Activated CD4-positive, alpha-beta memory T cell treated with anti-CD3 and anti-CD28 coated beads, Interleukin-2, amount 10 ng/mL, durations not matched to agents 7 days and 5 days (primary cell): ENCODE results near the gene CDC7. TPM values are rescaled to one million over a fixed set of nuclear protein-coding genes. Genes with fewer than 3 reads are reported as not detected.
"Not testable (repeated sequence)": the region's sequence is repeated elsewhere in the genome, so short reads cannot be mapped to it uniquely, and the experiment has no call there.

Experiments
- CTCF ChIA-PET: fragments of 350-600 bp; sonication (Branson Sonifier 250); formaldehyde crosslinking; loops from one replicate; lab custom pipeline; 2021; ENCODE audit warnings: antibody characterized with exemption, inconsistent platforms; lab: Charles Lee
- POLR2A ChIA-PET: fragments of 350-600 bp; sonication (Branson Sonifier 250); formaldehyde crosslinking; loops from one replicate; lab custom pipeline; 2021; ENCODE audit warnings: antibody characterized with exemption; lab: Charles Lee
- DNase-seq: peaks from one replicate; pipeline ENCODE4 v3.0.0-alpha.2; 2020
- H3K27ac Mint-ChIP-seq: one replicate; pipeline ENCODE4 v1.8.0; 2021; ENCODE audit warnings: mild to moderate bottlenecking, mixed read lengths
- H3K27me3 Mint-ChIP-seq: one replicate; pipeline ENCODE4 v1.8.0; 2021; ENCODE audit warnings: mixed read lengths
- H3K36me3 Mint-ChIP-seq: one replicate; pipeline ENCODE4 v1.8.0; 2021; ENCODE audit warnings: low read depth, mixed read lengths
- H3K4me1 Mint-ChIP-seq: one replicate; pipeline ENCODE4 v1.8.0; 2021; ENCODE audit warnings: mixed read lengths
- H3K4me3 Mint-ChIP-seq: one replicate; pipeline ENCODE4 v1.8.0; 2021; ENCODE audit warnings: mild to moderate bottlenecking, mixed read lengths
- H3K9me3 Mint-ChIP-seq: one replicate; pipeline ENCODE4 v1.8.0; 2021; ENCODE audit warnings: mixed read lengths
- total RNA-seq, 2 experiments: library from RNA; stranded (reverse); gene quantifications; one replicate each; pipeline ENCODE4 v1.2.3, GENCODE V29; 2021

The CDC7 gene
- total RNA-seq: 10 to 100 TPM; 26.7 to 28.1 TPM

- peaks cover 37% of the 10 kb centered on the region for H3K4me1 Mint-ChIP-seq
- H3K27ac Mint-ChIP-seq: no peak within 1 kb of the TSS
Measured at GRCh38 chr1:91500756-91501522, at the start of gene CDC7. CDC7 (plus strand) TSS chr1:91500851; CDS start chr1:91501717, 866 bp downstream.

GRCh38 chr1:91454136-91454535, 46.5 kb upstream of the CDC7 start:
- Mint-ChIP-seq H3K4me3 (no peak overlapping the region), H3K27me3 (peaks cover 9% of the 10 kb centered on the region), H3K36me3 (no peaks in the 10 kb centered on the region), H3K4me1 (no peaks in the 10 kb centered on the region), H3K27ac (no peak overlapping the region), H3K9me3 (no peaks in the 10 kb centered on the region)
- DNase-seq: no peak
- POLR2A ChIA-PET: no interaction called here
- CTCF ChIA-PET: no interaction called here

More at GRCh38 chr1:91500756-91501522, at the start of gene CDC7:
- Mint-ChIP-seq H3K36me3 (peaks cover 25% of the 10 kb centered on the region), H3K9me3 (no peaks in the 10 kb centered on the region), H3K4me3 (no peak within 1 kb of the TSS), H3K27me3 (no peaks in the 10 kb centered on the region)
- CTCF ChIA-PET: interaction anchor here (1.5 to 4.9 kb wide), 4 partner anchors 13 to 431 kb away, joined by 4 to 41 read pairs (median 11); partner anchors contain the start of gene TGFBR3
- peak; percentile 85 for DNase-seq
- POLR2A ChIA-PET: interaction anchor here (0.7 to 3.6 kb wide), 17 partner anchors 10 to 1086 kb away, joined by 3 to 26 read pairs (median 4); partner anchors contain the start of genes BRDT and TGFBR3

- no peaks in the 10 kb centered on the region for H3K4me1 Mint-ChIP-seq
- no peak overlapping the region for H3K4me3 Mint-ChIP-seq
- H3K36me3 Mint-ChIP-seq: no peaks in the 10 kb centered on the region
- ChIA-PET POLR2A (no interaction called here), CTCF (no interaction called here)
- peaks cover 9% of the 10 kb centered on the region for H3K27me3 Mint-ChIP-seq
- DNase-seq: no peak
- no peak overlapping the region for H3K27ac Mint-ChIP-seq
- no peaks in the 10 kb centered on the region for H3K9me3 Mint-ChIP-seq
Measured at GRCh38 chr1:91455334-91455733, 45.3 kb upstream of the CDC7 start.

- Mint-ChIP-seq H3K27ac (no peak overlapping the region), H3K27me3 (peaks cover 9% of the 10 kb centered on the region), H3K9me3 (no peaks in the 10 kb centered on the region), H3K4me1 (no peaks in the 10 kb centered on the region), H3K4me3 (no peak overlapping the region), H3K36me3 (no peaks in the 10 kb centered on the region)
- CTCF ChIA-PET: no interaction called here
- POLR2A ChIA-PET: no interaction called here
- DNase-seq: no peak
Measured at GRCh38 chr1:91455896-91456295, 44.8 kb upstream of the CDC7 start.

GRCh38 chr1:91465350-91465749, 35.3 kb upstream of the CDC7 start:
- H3K4me1 Mint-ChIP-seq, H3K4me3 Mint-ChIP-seq, POLR2A ChIA-PET, DNase-seq, H3K36me3 Mint-ChIP-seq, CTCF ChIA-PET, H3K27ac Mint-ChIP-seq, H3K27me3 Mint-ChIP-seq: not testable (repeated sequence)
- H3K9me3 Mint-ChIP-seq: peaks cover 15% of the 10 kb centered on the region

- CTCF ChIA-PET: no interaction called here
- H3K4me3 Mint-ChIP-seq: no peak overlapping the region
- no peaks in the 10 kb centered on the region for H3K4me1 Mint-ChIP-seq
- H3K9me3 Mint-ChIP-seq: no peaks in the 10 kb centered on the region
- POLR2A ChIA-PET: no interaction called here
- no peaks in the 10 kb centered on the region for H3K36me3 Mint-ChIP-seq
- no peak for DNase-seq
- H3K27me3 Mint-ChIP-seq: no peaks in the 10 kb centered on the region
- H3K27ac Mint-ChIP-seq: no peak overlapping the region
Measured at GRCh38 chr1:91476533-91477217, 24.0 kb upstream of the CDC7 start.

GRCh38 chr1:91487469-91487868, 13.2 kb upstream of the CDC7 start:
- no peaks in the 10 kb centered on the region for H3K36me3 Mint-ChIP-seq
- H3K4me1 Mint-ChIP-seq: peaks cover 4% of the 10 kb centered on the region
- DNase-seq: no peak
- ChIA-PET POLR2A (no interaction called here), CTCF (no interaction called here)
- no peak overlapping the region for H3K27ac Mint-ChIP-seq
- no peaks in the 10 kb centered on the region for H3K9me3 Mint-ChIP-seq
- no peak overlapping the region for H3K4me3 Mint-ChIP-seq
- H3K27me3 Mint-ChIP-seq: peaks cover 5% of the 10 kb centered on the region

- Mint-ChIP-seq H3K9me3 (no peaks in the 10 kb centered on the region), H3K27me3 (no peaks in the 10 kb centered on the region), H3K27ac (no peak overlapping the region), H3K4me1 (peaks cover 4% of the 10 kb centered on the region), H3K4me3 (no peak overlapping the region), H3K36me3 (no peaks in the 10 kb centered on the region)
- DNase-seq: no peak
- ChIA-PET CTCF (no interaction called here), POLR2A (no interaction called here)
Measured at GRCh38 chr1:91490501-91490900, 10.2 kb upstream of the CDC7 start.

- Mint-ChIP-seq H3K36me3 (peaks cover 15% of the 10 kb centered on the region), H3K9me3 (no peaks in the 10 kb centered on the region), H3K4me3 (no peak overlapping the region), H3K4me1 (peaks cover 16% of the 10 kb centered on the region), H3K27ac (no peak overlapping the region), H3K27me3 (no peaks in the 10 kb centered on the region)
- ChIA-PET POLR2A (no interaction called here), CTCF (interaction anchor here (0.5 kb wide), 1 partner anchor 122 kb away, joined by 3 read pairs; no protein-coding TSS in a partner anchor)
- DNase-seq: no peak
Measured at GRCh38 chr1:91498035-91498434, 2.6 kb upstream of the CDC7 start.

- DNase-seq: no peak
- H3K36me3 Mint-ChIP-seq: peaks cover 15% of the 10 kb centered on the region
- H3K9me3 Mint-ChIP-seq: no peaks in the 10 kb centered on the region
- H3K4me3 Mint-ChIP-seq: no peak overlapping the region
- no peak overlapping the region for H3K27ac Mint-ChIP-seq
- CTCF ChIA-PET: interaction anchor here (0.6 kb wide), 1 partner anchor 456 kb away, joined by 3 read pairs; no protein-coding TSS in a partner anchor
- H3K27me3 Mint-ChIP-seq: no peaks in the 10 kb centered on the region
- POLR2A ChIA-PET: no interaction called here
- peaks cover 19% of the 10 kb centered on the region for H3K4me1 Mint-ChIP-seq
Measured at GRCh38 chr1:91498498-91499245, 2.0 kb upstream of the CDC7 start.

- Mint-ChIP-seq H3K4me1 (peaks cover 21% of the 10 kb centered on the region), H3K27me3 (no peaks in the 10 kb centered on the region), H3K9me3 (no peaks in the 10 kb centered on the region), H3K36me3 (peaks cover 15% of the 10 kb centered on the region), H3K4me3 (no peak overlapping the region), H3K27ac (no peak overlapping the region)
- CTCF ChIA-PET: interaction anchor here (0.6 to 4.9 kb wide), 2 partner anchors 14 to 455 kb away, joined by 3 to 41 read pairs; no protein-coding TSS in a partner anchor
- POLR2A ChIA-PET: interaction anchor here (0.7 to 3.2 kb wide), 4 partner anchors 10 to 447 kb away, joined by 3 to 7 read pairs (median 4); no protein-coding TSS in a partner anchor
- no peak for DNase-seq
Measured at GRCh38 chr1:91499346-91499745, 1.3 kb upstream of the CDC7 start.

GRCh38 chr1:91499904-91500755, 521 bp upstream of the CDC7 start:
- H3K9me3 Mint-ChIP-seq: no peaks in the 10 kb centered on the region
- H3K4me3 Mint-ChIP-seq: no peak overlapping the region
- no peak overlapping the region for H3K27ac Mint-ChIP-seq
- no peak for DNase-seq
- ChIA-PET POLR2A (interaction anchor here (0.7 to 3.6 kb wide), 13 partner anchors 11 to 1087 kb away, joined by 3 to 26 read pairs (median 4); partner anchors contain the start of genes BRDT and TGFBR3), CTCF (interaction anchor here (2.7 to 4.9 kb wide), 3 partner anchors 13 to 385 kb away, joined by 7 to 41 read pairs (median 15); partner anchors contain the start of gene TGFBR3)
- H3K27me3 Mint-ChIP-seq: no peaks in the 10 kb centered on the region
- peaks cover 29% of the 10 kb centered on the region for H3K4me1 Mint-ChIP-seq
- peaks cover 23% of the 10 kb centered on the region for H3K36me3 Mint-ChIP-seq
